ENCODE measurements around the gene DYSF.
A peak's percentile ranks its signal among the peaks of the same experiment; 100 is the strongest.

Gene DYSF

GRCh38 chr2:71620851-71621251 is 167.5 kb downstream of the DYSF start:
- Histone ChIP-seq H3K27ac (peak overlapping the region; percentile 52), H3K4me3 (ENCODE audit: low read depth in 1 of 2, low read length in 1 of 2) (no peak overlapping the region), H3K9me3 (no peaks in the 10 kb centered on the region), H3K36me3 (peaks cover 70% of the 10 kb centered on the region), H3K27me3 (no peaks in the 10 kb centered on the region), H3K4me1 (ENCODE audit: control insufficient read depth in 1 of 2, insufficient read depth in 1 of 2, low read depth in 1 of 2, low read length in 1 of 2) (no peaks in the 10 kb centered on the region)
- no peak for TF ChIP-seq CTCF (IDR thresholded peaks at IDR 0.05)

GRCh38 chr2:71629273-71629672 is 175.9 kb downstream of the DYSF start:
- no peaks in the 10 kb centered on the region for H3K27me3 ChIP-seq
- no peak for TF ChIP-seq CTCF (IDR thresholded peaks at IDR 0.05)
- no peak overlapping the region for H3K4me3 ChIP-seq (ENCODE audit: low read depth in 1 of 2, low read length in 1 of 2)
- peak overlapping the region; percentile 89 for H3K27ac ChIP-seq
- peaks cover 54 to 60% of the 10 kb centered on the region in 2 experiments for H3K4me1 ChIP-seq (ENCODE audit: control insufficient read depth in 1 of 2, insufficient read depth in 1 of 2, low read depth in 1 of 2, low read length in 1 of 2)
- peaks cover 30% of the 10 kb centered on the region for H3K36me3 ChIP-seq
- H3K9me3 ChIP-seq, result no peaks in the 10 kb centered on the region

GRCh38 chr2:71629771-71630453 is 176.6 kb downstream of the DYSF start:
- peaks cover 60 to 66% of the 10 kb centered on the region in 2 experiments for H3K4me1 ChIP-seq (ENCODE audit: control insufficient read depth in 1 of 2, insufficient read depth in 1 of 2, low read depth in 1 of 2, low read length in 1 of 2)
- TF ChIP-seq CTCF (IDR thresholded peaks at IDR 0.05), result no peak
- peak overlapping the region; percentile 89 for H3K27ac ChIP-seq
- no peaks in the 10 kb centered on the region for H3K27me3 ChIP-seq
- H3K9me3 ChIP-seq, result no peaks in the 10 kb centered on the region
- peaks cover 35% of the 10 kb centered on the region for H3K36me3 ChIP-seq
- peak overlapping the region; percentile 9 to 23 for H3K4me3 ChIP-seq (ENCODE audit: low read depth in 1 of 2, low read length in 1 of 2)

- TF ChIP-seq CTCF (IDR thresholded peaks at IDR 0.05), result no peak
- Histone ChIP-seq H3K4me3 (ENCODE audit: low read depth in 1 of 2, low read length in 1 of 2) (peak overlapping the region; percentile 9 to 23), H3K9me3 (no peaks in the 10 kb centered on the region), H3K27ac (peak overlapping the region; percentile 89), H3K27me3 (no peaks in the 10 kb centered on the region), H3K36me3 (peaks cover 40% of the 10 kb centered on the region), H3K4me1 (ENCODE audit: control insufficient read depth in 1 of 2, insufficient read depth in 1 of 2, low read depth in 1 of 2, low read length in 1 of 2) (peaks cover 62 to 71% of the 10 kb centered on the region in 2 experiments)
Observed at GRCh38 chr2:71630454-71631328, 177.3 kb downstream of the DYSF start.

GRCh38 chr2:71631411-71631931 is 178.1 kb downstream of the DYSF start:
- Histone ChIP-seq H3K4me3 (ENCODE audit: low read depth in 1 of 2, low read length in 1 of 2) (peak overlapping the region; percentile 9 to 23), H3K27me3 (no peaks in the 10 kb centered on the region), H3K9me3 (no peaks in the 10 kb centered on the region), H3K36me3 (peaks cover 40% of the 10 kb centered on the region), H3K4me1 (ENCODE audit: control insufficient read depth in 1 of 2, insufficient read depth in 1 of 2, low read depth in 1 of 2, low read length in 1 of 2) (peaks cover 70 to 78% of the 10 kb centered on the region in 2 experiments), H3K27ac (peak overlapping the region; percentile 89)
- TF ChIP-seq CTCF (IDR thresholded peaks at IDR 0.05), result no peak
